Choroid plexus epithelial cell (primary cell): ENCODE data around the gene PAIP2.

Experiments
- DNase-seq: peaks from one replicate; pipeline ENCODE4 v3.0.0-alpha.2; 2010; ENCODE audit warnings: low read depth
- H3K4me3 ChIP-seq: 2 replicates; pipeline ENCODE4 v1.5.1; 2011; ENCODE audit warnings: low read depth, mild to moderate bottlenecking, control low read depth, low read length, moderate library complexity
- TF ChIP-seq, protein P1 (sequence below): conservative IDR thresholded peaks from 2 replicates; pipeline ENCODE4 v1.5.1; 2011; ENCODE audit warnings: low read depth, mild to moderate bottlenecking, control low read depth, inconsistent platforms, low read length, moderate library complexity

Gene PAIP2

GRCh38 chr5:139378101-139378825, 36.6 kb downstream of the PAIP2 start:
- TF ChIP-seq, protein P1, sequence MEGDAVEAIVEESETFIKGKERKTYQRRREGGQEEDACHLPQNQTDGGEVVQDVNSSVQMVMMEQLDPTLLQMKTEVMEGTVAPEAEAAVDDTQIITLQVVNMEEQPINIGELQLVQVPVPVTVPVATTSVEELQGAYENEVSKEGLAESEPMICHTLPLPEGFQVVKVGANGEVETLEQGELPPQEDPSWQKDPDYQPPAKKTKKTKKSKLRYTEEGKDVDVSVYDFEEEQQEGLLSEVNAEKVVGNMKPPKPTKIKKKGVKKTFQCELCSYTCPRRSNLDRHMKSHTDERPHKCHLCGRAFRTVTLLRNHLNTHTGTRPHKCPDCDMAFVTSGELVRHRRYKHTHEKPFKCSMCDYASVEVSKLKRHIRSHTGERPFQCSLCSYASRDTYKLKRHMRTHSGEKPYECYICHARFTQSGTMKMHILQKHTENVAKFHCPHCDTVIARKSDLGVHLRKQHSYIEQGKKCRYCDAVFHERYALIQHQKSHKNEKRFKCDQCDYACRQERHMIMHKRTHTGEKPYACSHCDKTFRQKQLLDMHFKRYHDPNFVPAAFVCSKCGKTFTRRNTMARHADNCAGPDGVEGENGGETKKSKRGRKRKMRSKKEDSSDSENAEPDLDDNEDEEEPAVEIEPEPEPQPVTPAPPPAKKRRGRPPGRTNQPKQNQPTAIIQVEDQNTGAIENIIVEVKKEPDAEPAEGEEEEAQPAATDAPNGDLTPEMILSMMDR: no peak
- DNase-seq: no peak
- H3K4me3 ChIP-seq: no peak overlapping the region

- TF ChIP-seq, protein P1: no peak
- no peak overlapping the region for H3K4me3 ChIP-seq
- DNase-seq: no peak
These were observed 37.3 kb downstream of the PAIP2 start for GRCh38 chr5:139378941-139379361.

DNA sequence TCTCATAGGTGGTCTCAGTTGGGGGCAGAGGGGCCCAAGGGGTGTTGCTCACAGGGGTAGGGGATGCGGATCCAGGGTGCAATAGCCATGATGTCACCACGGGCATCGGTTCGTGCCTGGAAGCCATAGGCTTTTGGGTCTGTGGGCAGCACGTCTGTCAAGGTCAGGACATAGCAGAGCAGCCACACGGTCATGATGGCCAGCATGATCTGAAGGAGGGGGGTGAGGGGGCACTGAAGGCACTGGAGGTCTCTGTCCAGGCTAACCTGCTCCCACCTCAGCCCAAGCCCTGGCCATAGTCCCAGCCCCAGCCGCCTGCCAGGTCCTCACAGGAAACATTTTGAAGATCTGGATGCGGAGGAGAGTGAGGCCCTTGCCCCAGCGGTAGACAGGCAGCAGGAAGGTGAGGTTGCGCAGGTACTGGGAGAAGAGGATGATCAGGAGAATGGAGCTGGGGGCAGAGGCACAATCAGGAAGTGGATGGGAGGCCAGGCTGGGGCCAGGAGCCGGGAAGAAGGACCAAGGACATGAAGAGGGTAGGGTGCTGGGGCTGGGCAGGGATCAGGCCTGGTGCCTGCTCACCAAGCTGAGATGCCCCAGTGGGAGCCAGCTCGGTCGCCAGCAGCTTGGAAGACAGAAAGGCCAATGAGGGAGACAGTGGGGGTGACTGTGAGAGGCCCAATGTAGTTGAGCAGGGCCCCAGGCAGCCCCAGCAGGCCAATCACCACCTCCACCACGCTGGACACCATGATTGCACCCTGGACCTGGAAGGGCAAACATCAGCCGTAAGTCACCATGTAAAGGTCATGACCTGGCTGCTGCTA, 38.2 kb downstream of the PAIP2 start:
- DNase-seq: no peak
- TF ChIP-seq, protein P1: no peak
- H3K4me3 ChIP-seq: no peak overlapping the region

DNA sequence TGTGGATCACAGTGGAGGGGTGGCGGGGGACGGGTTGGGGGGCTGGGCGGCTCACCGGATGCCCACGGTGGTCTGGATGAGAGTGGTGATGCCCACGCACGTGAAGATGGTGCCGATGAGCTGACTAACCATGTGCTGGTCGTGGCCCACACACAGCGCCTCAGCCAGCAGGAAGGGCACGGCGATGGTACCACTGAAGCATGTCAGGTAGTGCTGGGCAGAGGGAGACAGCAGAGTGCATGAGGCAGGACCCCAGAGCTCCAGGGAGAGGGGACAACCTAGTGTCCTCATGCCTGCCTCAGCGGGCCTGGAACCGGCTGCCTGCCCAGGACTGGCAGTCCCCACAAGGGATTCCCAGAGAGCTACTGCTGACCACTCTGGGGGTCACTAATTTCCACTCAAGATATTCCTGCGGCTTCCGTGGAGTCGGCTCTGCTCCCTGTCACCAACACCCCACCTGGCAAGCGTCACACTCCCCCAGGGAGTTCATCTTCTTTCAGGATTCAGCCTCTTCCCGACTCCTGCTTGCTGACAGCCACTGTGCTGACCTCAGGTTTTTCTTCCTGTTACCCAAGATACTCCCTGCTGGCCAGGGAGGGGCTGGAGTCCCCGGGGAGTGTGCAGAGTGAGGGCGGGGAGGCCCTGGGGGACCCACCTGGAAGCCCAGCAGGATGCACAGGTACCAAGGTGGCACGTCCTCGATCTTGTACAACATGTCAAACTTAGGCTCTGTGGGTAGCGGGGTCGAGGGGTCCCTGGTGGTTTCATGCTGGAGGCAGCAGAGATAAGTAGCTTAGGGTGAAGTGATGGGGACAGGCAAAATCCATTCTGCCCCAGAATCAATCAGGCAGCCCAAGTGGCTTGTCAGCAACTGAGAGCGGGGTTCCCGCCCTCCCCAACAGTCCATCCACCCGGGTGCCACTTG, 40.4 kb downstream of the PAIP2 start:
- no peak for DNase-seq
- TF ChIP-seq, protein P1: no peak
- H3K4me3 ChIP-seq: no peak overlapping the region

DNA sequence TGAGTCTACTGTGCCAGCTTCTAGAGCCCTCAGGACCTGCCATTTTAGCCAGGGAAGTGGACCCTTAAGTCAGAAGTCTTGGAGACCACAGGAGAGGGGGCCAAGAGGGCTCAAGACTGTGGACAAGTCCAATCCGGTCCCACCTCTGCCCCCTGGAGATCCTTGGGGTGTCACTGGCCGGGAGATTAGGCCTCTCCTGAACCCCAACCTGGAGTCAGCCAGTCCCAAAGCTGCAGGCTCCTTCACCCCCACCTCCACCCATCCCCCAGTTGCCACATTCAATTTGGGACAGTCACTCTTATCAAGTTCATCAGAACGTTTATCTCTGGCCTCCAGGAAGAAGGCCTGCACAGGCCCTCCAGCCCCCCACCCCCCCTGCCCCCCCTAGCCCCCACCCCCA, 41.2 kb downstream of the PAIP2 start:
- no peak for DNase-seq
- TF ChIP-seq, protein P1: no peak
- no peak overlapping the region for H3K4me3 ChIP-seq

DNA sequence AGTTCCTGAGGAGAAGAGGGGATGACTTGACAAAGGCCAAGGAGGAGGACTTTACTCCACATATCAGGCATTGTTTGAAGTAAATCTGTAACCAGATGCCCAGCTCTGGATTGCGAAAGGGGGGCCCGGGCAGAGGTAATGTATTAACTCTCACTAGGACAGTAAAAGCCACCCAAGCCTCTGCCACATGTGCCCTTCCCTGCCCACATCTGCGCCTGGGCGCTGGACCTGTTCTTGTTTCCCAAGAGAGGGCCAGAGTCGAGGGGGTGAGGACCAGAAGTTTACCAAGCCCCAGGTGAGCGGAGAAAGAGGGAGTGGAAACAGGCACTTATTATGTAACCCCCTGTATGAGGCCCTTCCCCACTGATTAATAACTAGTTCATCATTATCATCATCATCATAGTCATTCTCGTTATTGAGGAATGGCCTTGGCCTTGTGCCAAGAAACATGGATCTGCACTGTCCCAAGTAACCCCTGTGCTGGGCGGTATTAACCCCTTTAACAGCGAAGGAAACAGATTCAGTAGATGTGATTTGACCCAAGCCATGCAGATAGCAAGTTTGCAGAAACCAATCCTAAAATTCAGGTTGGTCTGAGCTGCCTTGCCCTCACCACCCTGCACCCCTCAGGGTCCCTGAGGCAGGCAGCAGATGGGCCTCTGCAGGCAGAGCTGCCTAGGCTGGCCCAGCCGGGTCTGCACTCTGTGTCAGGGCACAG, 41.8 kb downstream of the PAIP2 start, which contains the start of gene SLC23A1:
SLC23A1 (minus strand) TSS at position 23 of the 718 bp plus-strand sequence. CDS start 44 bp downstream, outside the sequence.
- DNase-seq: no peak
- H3K4me3 ChIP-seq: no peak within 1 kb of the TSS
- TF ChIP-seq, protein P1: no peak
